Activated T-helper 2 cell treated with anti-CD3 and anti-CD28 coated beads, Interferon-gamma antibody, Interleukin-2, Interleukin-4, amounts not matched to agents 10 μg/mL and 5 μg/mL and 100 μg/mL, durations not matched to agents 14 hours and 24 hours and 36 hours (primary cell): ENCODE data around the gene MIEF2. TPM values are rescaled to one million over a fixed set of nuclear protein-coding genes. Genes with fewer than 3 reads are reported as not detected.
A peak's percentile ranks its signal among the peaks of the same experiment; 100 is the strongest.

ENCODE experiments used
- DNase-seq: peaks from one replicate; pipeline ENCODE4 v3.0.0; 2021; ENCODE audit warnings: low spot score
- H3K27ac Mint-ChIP-seq: one replicate; pipeline ENCODE4 v1.8.0; 2021; ENCODE audit warnings: mixed read lengths
- H3K27me3 Mint-ChIP-seq: one replicate; pipeline ENCODE4 v1.8.0; 2021; ENCODE audit warnings: low read depth, mixed read lengths
- H3K36me3 Mint-ChIP-seq: one replicate; pipeline ENCODE4 v1.8.0; 2021; ENCODE audit warnings: low read depth, mixed read lengths
- H3K4me1 Mint-ChIP-seq: one replicate; pipeline ENCODE4 v1.8.0; 2021; ENCODE audit warnings: low read depth, mixed read lengths
- H3K4me3 Mint-ChIP-seq: one replicate; pipeline ENCODE4 v1.8.0; 2021; ENCODE audit warnings: low read depth, mild to moderate bottlenecking, moderate library complexity, mixed read lengths
- H3K9me3 Mint-ChIP-seq: one replicate; pipeline ENCODE4 v1.8.0; 2021; ENCODE audit warnings: mixed read lengths
- intact Hi-C: fragments of 100-400 bp; cut with micrococcal nuclease; formaldehyde crosslinking; loops from one replicate; pipeline ENCODE4 v1.15.1; 2023
- total RNA-seq: library from RNA; stranded (reverse); gene quantifications from 2 replicates; pipeline ENCODE4 v1.2.3, GENCODE V29; 2022

Gene MIEF2
- total RNA-seq, 1 donor from 2014 or later = 6.8 TPM

DNA sequence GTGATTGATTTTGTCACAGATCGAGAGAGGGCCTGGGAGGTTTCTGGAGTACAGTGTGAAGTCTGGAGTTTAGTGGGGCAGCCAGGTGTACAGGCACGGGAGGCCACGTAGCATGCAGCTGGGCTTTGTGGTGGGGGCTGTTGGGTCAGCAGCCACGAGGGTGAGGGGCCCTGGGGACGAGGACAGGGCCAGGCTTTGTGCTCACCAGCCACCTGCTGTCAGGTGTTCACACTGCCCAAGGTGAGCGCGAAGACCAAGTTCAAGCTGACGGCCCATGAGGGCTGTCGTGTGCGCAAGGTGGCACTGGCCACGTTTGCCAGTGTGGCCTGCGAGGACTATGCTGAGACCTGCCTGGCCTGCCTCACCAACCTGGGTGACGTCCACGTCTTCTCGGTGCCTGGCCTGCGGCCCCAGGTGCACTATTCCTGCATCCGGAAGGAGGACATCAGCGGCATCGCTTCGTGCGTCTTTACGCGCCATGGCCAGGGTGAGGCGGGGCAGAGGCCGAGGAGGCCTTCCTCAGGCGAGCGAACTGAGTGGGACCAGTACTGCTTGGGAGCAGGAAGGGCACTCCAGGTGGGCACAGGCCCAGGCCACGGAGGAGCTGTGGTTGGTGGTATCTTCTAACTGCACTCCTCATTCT, 19.1 kb upstream of the MIEF2 start:
- Mint-ChIP-seq H3K4me3 (no peak overlapping the region), H3K9me3 (no peaks in the 10 kb centered on the region), H3K4me1 (no peaks in the 10 kb centered on the region), H3K27me3 (no peaks in the 10 kb centered on the region), H3K36me3 (peaks cover 17% of the 10 kb centered on the region), H3K27ac (no peak overlapping the region)
- intact Hi-C loops = no loop called here
- no peak for DNase-seq

DNA sequence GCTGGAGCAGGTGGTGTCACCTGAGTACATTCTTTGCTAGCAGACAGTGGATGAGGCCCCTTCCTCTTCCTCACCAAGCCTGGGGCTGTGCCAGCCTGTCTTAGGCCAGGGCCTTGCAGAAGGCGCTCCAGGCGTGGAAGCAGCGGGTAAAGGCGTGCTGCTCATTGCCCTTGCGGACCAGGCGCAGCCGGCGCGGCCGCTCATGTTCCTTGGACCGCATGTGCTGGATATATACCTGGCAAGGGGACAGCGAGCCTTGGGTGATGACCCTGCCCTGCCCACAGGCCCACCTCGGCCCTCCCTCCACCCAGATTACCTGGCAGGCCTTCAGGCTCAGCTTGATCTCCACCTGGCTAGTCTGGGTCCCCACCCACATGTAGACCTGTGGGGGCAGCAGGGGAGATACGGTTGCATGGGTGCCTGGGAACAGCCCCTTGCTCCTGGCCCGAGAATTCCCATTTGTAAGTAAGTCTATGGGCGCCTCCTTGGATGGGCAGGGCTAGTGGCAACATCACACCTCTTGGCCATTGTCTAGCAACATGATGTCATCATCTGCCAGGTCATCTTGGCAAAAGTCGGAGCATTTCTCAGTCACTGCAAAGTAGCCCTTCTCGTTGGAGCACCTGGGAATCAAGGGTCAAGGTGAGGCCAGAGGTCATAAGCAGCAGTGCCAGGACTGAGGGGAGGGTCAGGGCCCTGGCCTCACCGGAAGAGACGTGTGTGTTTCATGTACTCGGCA, 15.3 kb upstream of the MIEF2 start:
- DNase-seq = no peak
- H3K36me3 Mint-ChIP-seq = peaks cover 38% of the 10 kb centered on the region
- no peaks in the 10 kb centered on the region for H3K9me3 Mint-ChIP-seq
- H3K27ac Mint-ChIP-seq = no peak overlapping the region
- peaks cover 2% of the 10 kb centered on the region for H3K4me1 Mint-ChIP-seq
- intact Hi-C loops = no loop called here
- no peak overlapping the region for H3K4me3 Mint-ChIP-seq
- H3K27me3 Mint-ChIP-seq = no peaks in the 10 kb centered on the region

DNA sequence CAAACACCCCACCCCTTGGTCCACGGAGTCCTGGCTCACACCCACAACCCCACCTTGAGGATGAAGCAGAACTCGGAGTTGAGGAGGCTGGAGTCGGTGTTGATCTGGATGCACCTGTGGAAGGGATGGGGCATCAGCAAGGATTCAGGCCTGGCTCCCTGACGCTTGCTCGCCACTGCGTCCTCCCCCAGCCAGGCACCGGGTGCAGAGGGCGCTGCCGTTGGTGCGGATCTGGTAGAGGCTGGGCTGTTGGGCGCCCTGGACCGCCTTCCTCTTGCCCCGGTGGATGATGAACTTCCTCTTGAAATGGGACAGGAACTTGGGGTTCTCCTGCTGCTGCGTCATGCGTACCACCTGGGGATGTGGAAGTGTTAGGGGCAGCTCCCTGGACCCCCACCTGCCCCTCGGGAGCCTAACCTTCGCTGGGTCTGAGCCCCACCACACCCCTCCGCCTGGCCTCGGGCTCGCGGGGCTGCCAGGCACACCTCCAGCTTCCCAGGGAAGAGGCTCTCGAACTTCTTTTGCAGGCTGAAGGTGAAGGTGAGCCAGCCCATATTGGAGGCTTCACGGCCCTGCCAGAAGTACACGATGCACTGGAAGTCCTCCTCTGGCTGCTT, 14.2 kb upstream of the MIEF2 start:
- Mint-ChIP-seq H3K27me3 (no peaks in the 10 kb centered on the region), H3K4me3 (no peak overlapping the region), H3K9me3 (no peaks in the 10 kb centered on the region), H3K4me1 (peaks cover 2% of the 10 kb centered on the region), H3K36me3 (peaks cover 48% of the 10 kb centered on the region), H3K27ac (no peak overlapping the region)
- no peak for DNase-seq
- intact Hi-C loops = no loop called here

DNA sequence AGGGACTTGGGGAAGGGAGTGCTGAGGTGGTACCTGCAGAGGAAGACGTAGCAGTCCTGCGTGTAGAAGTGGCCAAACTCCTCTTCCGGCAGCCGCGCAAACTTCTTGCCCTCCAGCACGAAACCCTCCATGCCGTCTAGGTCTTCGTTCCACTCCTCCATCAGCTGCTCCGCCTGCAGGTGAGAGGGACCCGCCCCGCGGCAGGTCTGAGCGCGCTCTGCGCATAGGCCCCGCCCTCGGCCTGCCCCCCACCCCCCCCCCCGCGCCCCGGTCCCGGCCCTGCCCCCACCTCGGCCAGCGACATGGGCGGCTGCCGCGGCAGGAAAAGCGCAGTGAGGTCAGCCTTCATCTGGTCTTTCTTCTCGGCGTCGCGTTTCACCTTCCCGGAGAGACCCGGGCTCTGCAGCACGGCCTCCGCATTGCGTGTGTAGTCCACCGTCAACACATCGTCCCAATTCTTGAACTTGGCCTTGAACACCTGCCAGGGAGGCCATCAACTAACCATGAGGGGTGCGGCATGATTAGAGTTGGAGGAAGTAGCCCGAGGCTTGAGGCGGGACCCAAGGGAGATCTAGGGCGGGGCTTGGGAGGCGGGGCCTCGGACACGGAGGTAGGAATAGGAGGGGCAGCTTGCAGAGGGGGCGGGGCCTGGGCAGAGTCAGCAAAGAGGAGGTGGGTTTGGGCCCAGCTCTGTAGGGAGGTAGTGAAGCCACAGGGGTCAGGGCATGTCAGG, 13.4 kb upstream of the MIEF2 start:
- Mint-ChIP-seq H3K9me3 (no peaks in the 10 kb centered on the region), H3K36me3 (peaks cover 53% of the 10 kb centered on the region), H3K4me1 (peaks cover 2% of the 10 kb centered on the region), H3K4me3 (no peak overlapping the region), H3K27ac (no peak overlapping the region), H3K27me3 (no peaks in the 10 kb centered on the region)
- peak; percentile 33 for DNase-seq
- intact Hi-C loops = no loop called here

DNA sequence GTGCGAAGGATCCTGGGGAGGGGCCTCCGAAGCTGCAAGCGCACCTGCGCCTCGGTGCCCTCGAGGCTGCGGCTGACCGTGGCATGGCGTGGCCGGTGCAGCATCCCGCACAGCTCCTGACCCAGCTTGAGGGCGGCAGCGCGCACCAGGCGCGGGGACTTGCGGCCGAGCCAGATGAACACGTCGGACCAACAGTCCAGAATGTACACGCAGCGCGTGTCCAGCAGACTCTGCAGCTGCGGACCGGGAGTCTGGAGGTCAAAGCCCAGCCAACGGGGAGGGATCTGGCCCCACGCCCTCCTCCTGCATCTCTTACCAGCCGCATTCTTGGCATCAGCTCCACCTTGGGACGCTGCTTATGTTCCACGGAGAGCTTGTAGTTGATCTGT, 12.9 kb upstream of the MIEF2 start:
- no peaks in the 10 kb centered on the region for H3K9me3 Mint-ChIP-seq
- peaks cover 57% of the 10 kb centered on the region for H3K36me3 Mint-ChIP-seq
- H3K27me3 Mint-ChIP-seq = no peaks in the 10 kb centered on the region
- intact Hi-C loops = no loop called here
- peaks cover 2% of the 10 kb centered on the region for H3K4me1 Mint-ChIP-seq
- no peak overlapping the region for H3K4me3 Mint-ChIP-seq
- no peak for DNase-seq
- no peak overlapping the region for H3K27ac Mint-ChIP-seq

DNA sequence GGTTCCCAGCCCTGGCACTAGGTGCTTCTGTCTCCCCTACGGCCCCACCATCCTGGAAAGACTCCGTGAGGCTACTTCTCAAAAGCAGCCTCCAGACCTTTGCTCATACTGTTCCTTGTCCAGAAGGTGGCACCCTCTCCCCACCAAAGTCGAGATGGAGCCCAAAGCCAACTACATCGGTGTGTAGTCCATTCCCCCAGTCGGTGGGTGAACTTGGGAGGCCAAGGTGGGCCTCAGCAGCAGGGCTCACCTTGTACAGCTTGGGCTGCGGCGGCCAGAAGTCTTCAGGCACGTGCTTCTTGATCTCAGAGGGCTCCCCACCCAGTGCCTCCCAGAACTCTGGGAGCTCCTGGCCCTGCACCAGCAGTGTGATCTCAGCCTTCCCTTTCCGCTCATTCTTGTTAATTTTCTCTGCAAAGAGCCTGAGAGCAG, 12.1 kb upstream of the MIEF2 start:
- Mint-ChIP-seq H3K9me3 (no peaks in the 10 kb centered on the region), H3K36me3 (peaks cover 64% of the 10 kb centered on the region), H3K27me3 (no peaks in the 10 kb centered on the region), H3K4me1 (peaks cover 2% of the 10 kb centered on the region), H3K4me3 (no peak overlapping the region), H3K27ac (no peak overlapping the region)
- intact Hi-C loops = no loop called here
- peak; percentile 60 for DNase-seq

DNA sequence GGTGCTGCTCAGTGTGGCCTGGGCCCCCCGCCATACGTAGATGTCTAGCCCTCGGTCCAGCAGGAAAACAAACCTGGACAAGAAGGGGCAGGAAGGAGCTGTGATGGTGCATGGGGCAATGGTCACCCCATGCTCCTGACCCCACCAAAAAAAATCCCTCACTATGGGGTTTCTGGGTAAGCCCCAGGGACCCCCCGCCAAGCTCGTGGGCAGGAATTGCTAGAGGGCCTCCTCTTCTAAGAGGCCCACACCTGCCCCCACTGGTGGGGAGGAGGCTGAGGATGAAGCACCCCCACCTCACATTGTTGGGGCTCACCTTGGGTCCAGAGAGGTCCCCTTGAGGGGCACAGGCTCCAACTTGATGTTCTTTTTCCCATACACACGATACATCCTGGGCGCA, 11.7 kb upstream of the MIEF2 start:
- H3K27me3 Mint-ChIP-seq = no peaks in the 10 kb centered on the region
- no peak overlapping the region for H3K27ac Mint-ChIP-seq
- intact Hi-C loops = no loop called here
- H3K4me1 Mint-ChIP-seq = peaks cover 2% of the 10 kb centered on the region
- no peak overlapping the region for H3K4me3 Mint-ChIP-seq
- no peak for DNase-seq
- peaks cover 69% of the 10 kb centered on the region for H3K36me3 Mint-ChIP-seq
- no peaks in the 10 kb centered on the region for H3K9me3 Mint-ChIP-seq

DNA sequence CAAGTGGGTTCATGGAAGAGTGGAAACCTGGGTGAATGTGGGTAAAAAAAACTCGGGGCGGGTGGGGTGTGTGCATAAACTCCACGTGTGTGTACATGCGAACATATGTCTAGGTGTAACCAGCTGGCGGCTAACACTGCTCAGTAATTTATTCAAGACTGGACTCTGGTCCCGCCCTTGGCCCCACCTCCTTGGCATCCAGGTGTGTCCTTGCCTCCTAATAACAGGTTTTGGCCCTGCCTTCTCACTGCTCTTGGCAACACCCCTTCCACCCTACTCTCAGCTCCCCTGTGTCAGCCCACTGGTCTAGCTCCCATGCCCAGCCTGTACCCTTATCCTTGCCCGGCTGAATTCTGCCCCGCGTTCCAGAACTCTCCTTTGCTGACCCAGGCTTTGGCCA, 10.2 kb upstream of the MIEF2 start:
- Mint-ChIP-seq H3K4me3 (no peak overlapping the region), H3K36me3 (peaks cover 78% of the 10 kb centered on the region), H3K4me1 (peaks cover 2% of the 10 kb centered on the region), H3K27me3 (no peaks in the 10 kb centered on the region), H3K27ac (no peak overlapping the region), H3K9me3 (no peaks in the 10 kb centered on the region)
- intact Hi-C loops = no loop called here
- no peak for DNase-seq

DNA sequence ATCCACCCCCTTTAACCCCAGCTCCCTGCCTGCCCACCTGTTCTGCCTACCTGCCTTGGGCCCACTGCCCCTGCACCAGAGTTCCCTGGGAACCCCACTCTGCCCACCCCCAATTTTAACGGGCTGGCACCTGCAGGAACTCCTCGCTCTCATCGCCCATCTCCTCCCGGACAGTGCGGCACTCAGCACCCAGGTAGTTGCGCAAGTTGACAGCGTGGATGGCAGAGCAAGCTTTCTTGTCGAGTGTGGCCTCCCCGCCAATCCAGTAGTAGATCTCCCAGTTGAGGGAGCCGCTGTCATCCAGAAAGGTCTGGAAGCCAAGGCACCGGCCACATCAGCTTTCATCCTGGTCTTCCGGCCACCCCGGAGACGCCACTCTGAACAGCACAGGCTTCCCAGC, 9.8 kb upstream of the MIEF2 start:
- no peak overlapping the region for H3K27ac Mint-ChIP-seq
- no peak for DNase-seq
- peaks cover 2% of the 10 kb centered on the region for H3K4me1 Mint-ChIP-seq
- intact Hi-C loops = no loop called here
- no peaks in the 10 kb centered on the region for H3K9me3 Mint-ChIP-seq
- H3K4me3 Mint-ChIP-seq = no peak overlapping the region
- H3K36me3 Mint-ChIP-seq = peaks cover 79% of the 10 kb centered on the region
- H3K27me3 Mint-ChIP-seq = no peaks in the 10 kb centered on the region

DNA sequence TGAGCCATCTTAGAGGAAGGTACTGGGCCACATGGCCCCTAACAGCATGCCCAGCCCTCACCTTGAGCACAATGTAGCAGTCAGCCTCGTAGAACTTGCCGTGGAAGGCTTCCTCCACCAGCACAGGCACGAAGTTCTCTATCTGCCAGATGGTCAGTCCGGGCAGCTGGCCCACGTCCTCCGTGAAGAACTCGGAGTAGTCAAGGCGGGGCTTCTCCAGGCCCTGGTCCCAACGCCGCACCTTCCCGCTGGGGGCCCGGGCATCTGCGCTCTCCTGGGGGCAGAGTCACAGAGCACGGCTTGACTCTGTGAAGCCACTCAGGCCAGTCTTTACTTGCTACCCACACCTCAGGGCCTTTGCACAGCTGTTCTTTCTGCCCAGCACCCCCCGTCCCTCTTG, 9.3 kb upstream of the MIEF2 start:
- intact Hi-C loops = no loop called here
- Mint-ChIP-seq H3K27me3 (no peaks in the 10 kb centered on the region), H3K4me3 (no peak overlapping the region), H3K4me1 (peaks cover 2% of the 10 kb centered on the region), H3K27ac (no peak overlapping the region), H3K9me3 (no peaks in the 10 kb centered on the region), H3K36me3 (peaks cover 83% of the 10 kb centered on the region)
- DNase-seq = no peak

DNA sequence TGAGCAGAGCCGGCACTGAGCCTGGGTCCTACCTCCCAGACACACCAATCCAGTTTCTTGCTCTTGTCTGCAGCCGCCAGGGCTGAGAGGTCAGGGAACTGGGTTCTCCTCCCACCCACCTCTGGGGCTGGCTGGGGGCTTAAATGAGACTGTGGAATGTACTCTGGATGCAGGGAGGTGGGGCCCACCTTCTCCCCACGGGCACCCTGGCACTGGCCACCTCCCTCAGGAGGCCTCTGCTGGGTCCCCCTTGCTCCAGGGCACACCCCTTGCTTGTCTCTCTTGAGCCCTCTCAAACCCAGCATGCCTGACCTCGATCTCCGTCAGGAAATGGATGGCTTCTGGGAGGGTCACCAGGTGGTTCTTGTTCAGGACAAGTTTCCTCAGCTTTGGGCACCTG, 8.3 kb upstream of the MIEF2 start:
- Mint-ChIP-seq H3K4me3 (no peak overlapping the region), H3K27me3 (no peaks in the 10 kb centered on the region), H3K9me3 (no peaks in the 10 kb centered on the region), H3K4me1 (peaks cover 7% of the 10 kb centered on the region), H3K27ac (no peak overlapping the region), H3K36me3 (peaks cover 86% of the 10 kb centered on the region)
- DNase-seq = no peak
- intact Hi-C loops = no loop called here

DNA sequence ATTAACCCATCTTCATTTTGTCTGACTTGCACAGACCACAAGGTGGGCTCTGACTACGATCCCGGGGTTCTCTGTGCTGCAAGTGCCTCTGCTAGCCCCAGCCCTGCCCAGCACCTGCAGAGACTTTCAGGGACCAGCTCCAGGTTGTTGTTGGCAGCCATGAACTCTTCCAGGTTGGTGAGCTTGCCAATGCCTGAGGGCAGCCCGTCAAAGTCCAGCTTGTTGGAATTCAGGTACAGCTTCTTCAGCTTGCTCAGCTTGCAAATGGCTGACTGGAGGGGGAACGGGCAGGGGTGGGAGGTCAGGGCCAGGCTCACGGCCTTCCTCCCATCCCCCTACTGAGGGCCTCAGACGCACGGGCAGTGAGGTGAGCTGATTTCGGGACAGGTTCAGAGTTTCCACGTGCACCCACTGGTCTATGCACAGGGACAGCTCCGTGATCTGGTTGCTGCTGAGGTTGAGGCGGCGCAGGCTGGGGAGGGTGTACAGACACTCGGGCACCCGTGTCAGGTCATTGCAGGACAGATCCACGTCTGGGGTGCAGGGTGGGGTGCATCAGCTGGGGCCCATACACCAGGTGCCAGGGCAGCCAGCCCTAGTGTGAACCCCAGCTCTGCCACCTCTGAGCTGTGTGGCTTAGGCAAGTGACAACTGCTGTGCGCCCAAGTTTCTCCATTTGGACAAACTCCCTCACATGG, 7.1 kb upstream of the MIEF2 start:
- Mint-ChIP-seq H3K27ac (no peak overlapping the region), H3K4me3 (no peak overlapping the region), H3K36me3 (peaks cover 82% of the 10 kb centered on the region), H3K9me3 (no peaks in the 10 kb centered on the region), H3K27me3 (no peaks in the 10 kb centered on the region), H3K4me1 (peaks cover 10% of the 10 kb centered on the region)
- DNase-seq = no peak
- intact Hi-C loops = no loop called here
